Stimulated activated CD8-positive, alpha-beta memory T cell treated with anti-CD3 and anti-CD28 coated beads, Interleukin-4, amount 100 ng/mL, for 24 hours (primary cell): ENCODE data around the gene BMERB1.
A peak's percentile ranks its signal among the peaks of the same experiment; 100 is the strongest.
"Not testable (repeated sequence)": the region's sequence is repeated elsewhere in the genome, so short reads cannot be mapped to it uniquely, and the experiment has no call there.

ENCODE experiments used
- DNase-seq: peaks from one replicate; pipeline ENCODE4 v3.0.0-alpha.2; 2020; ENCODE audit warnings: low read depth

BMERB1 gene

GRCh38 chr16:15461376-15461775 lies 27.0 kb downstream of the BMERB1 start:
- no peak for DNase-seq

- DNase-seq, result no peak
These were observed 30.2 kb downstream of the BMERB1 start for GRCh38 chr16:15464401-15465186.

- no peak for DNase-seq
These were observed 31.7 kb downstream of the BMERB1 start for GRCh38 chr16:15466131-15466530.

- DNase-seq, result no peak
These were observed 32.7 kb downstream of the BMERB1 start for GRCh38 chr16:15466886-15467781.

- DNase-seq, result not testable (repeated sequence)
These were observed 42.6 kb downstream of the BMERB1 start for GRCh38 chr16:15476971-15477370.

- no peak for DNase-seq
These were observed 43.4 kb downstream of the BMERB1 start for GRCh38 chr16:15477802-15478201.

GRCh38 chr16:15482068-15482747 lies 47.8 kb downstream of the BMERB1 start:
- peak; percentile 6 for DNase-seq

GRCh38 chr16:15482748-15483298 lies 48.4 kb downstream of the BMERB1 start:
- DNase-seq, result no peak

GRCh38 chr16:15483857-15484256 lies 49.5 kb downstream of the BMERB1 start:
- DNase-seq, result no peak

GRCh38 chr16:15484662-15485061 lies 50.3 kb downstream of the BMERB1 start:
- DNase-seq, result no peak

- no peak for DNase-seq
These were observed 50.8 kb downstream of the BMERB1 start for GRCh38 chr16:15485175-15485574.

GRCh38 chr16:15486661-15487060 lies 52.3 kb downstream of the BMERB1 start:
- DNase-seq, result no peak

- DNase-seq, result no peak
These were observed 53.2 kb downstream of the BMERB1 start for GRCh38 chr16:15487336-15488284.

GRCh38 chr16:15489016-15489415 lies 54.6 kb downstream of the BMERB1 start:
- no peak for DNase-seq

GRCh38 chr16:15490123-15490711 lies 55.8 kb downstream of the BMERB1 start:
- no peak for DNase-seq

- no peak for DNase-seq
These were observed 57.0 kb downstream of the BMERB1 start for GRCh38 chr16:15491411-15491810.

- no peak for DNase-seq
These were observed 57.8 kb downstream of the BMERB1 start for GRCh38 chr16:15492091-15492740.

GRCh38 chr16:15493466-15494180 lies 59.2 kb downstream of the BMERB1 start:
- no peak for DNase-seq

- no peak for DNase-seq
These were observed 59.8 kb downstream of the BMERB1 start for GRCh38 chr16:15494236-15494635.
